ENCODE measurements around the gene NCKAP5.

NCKAP5 gene

DNA sequence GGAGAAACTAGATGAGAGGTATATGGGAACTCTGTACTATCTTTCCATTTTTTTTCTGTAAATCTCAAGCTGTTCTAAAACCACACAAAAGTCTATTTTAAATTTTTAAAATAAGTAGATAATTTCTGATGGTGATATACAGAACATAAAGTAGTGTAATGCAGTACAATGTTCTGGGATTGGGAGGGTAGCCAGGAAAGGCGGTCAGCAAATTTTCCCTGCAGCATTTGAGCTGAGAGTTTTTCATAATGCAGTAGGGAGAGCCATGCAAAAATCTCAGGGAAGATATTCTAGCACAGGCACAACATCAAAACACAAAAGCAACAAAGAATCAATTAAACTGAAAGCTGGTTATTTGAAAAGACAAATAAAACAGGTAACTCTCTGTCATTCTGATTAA is 141.5 kb downstream of the NCKAP5 start:
- H3K4me3 Mint-ChIP-seq: no peak overlapping the region
- no peaks in the 10 kb centered on the region for H3K4me1 Mint-ChIP-seq
- DNase-seq (no peak), ATAC-seq (no peak)
- no peak overlapping the region for H3K27ac Mint-ChIP-seq
- H3K9me3 Mint-ChIP-seq: peaks cover 5% of the 10 kb centered on the region
- H3K27me3 Mint-ChIP-seq: no peaks in the 10 kb centered on the region
- H3K36me3 Mint-ChIP-seq (ENCODE audit: low read depth): no peaks in the 10 kb centered on the region

- Mint-ChIP-seq H3K27ac (no peak overlapping the region), H3K9me3 (peaks cover 5% of the 10 kb centered on the region), H3K36me3 (ENCODE audit: low read depth) (no peaks in the 10 kb centered on the region), H3K4me3 (no peak overlapping the region), H3K27me3 (no peaks in the 10 kb centered on the region), H3K4me1 (no peaks in the 10 kb centered on the region)
- ATAC-seq (no peak), DNase-seq (no peak)
Measured at GRCh38 chr2:133425612-133426011, 142.7 kb downstream of the NCKAP5 start.

DNA sequence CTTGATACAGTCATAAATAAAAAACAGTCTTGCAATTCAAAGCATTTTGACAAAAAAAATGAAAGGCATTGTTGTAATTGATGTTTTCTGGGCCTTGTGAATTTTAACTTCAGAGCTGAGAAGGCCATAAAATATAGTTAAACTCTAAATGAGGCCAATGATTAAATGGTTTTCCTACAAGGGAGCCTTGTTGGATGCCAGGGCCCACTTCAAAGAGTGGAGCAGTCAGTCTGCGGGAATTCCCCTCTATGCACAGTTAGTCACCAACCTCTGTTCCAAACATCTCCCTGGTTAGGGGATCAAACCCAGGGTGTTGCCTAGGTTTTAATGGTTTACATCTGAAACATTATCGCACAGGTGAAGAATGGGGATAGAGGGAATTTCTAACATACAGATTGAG is 143.4 kb downstream of the NCKAP5 start:
- Mint-ChIP-seq H3K27me3 (no peaks in the 10 kb centered on the region), H3K4me3 (no peak overlapping the region), H3K9me3 (peaks cover 5% of the 10 kb centered on the region), H3K4me1 (no peaks in the 10 kb centered on the region), H3K36me3 (ENCODE audit: low read depth) (no peaks in the 10 kb centered on the region), H3K27ac (no peak overlapping the region)
- DNase-seq: no peak
- no peak for ATAC-seq

DNA sequence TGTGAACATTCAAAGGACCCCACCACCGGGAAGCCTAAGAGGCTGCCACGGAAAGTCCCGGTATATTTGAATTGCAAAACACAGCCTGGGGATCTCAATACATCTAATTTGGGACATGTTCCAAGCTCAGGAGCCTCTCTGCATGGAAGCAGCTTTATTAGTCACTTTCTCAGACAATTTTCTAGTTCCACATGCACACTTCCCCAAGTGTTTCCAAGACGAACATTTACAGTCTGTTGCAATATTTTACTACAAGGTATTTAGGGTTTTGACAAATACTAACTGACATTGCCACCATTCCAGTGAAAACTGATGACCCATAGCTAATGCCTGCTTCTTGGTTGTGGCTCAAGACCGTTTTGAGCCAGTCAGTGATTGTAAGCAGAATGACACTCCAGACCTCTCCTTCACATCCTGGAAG is 145.3 kb downstream of the NCKAP5 start:
- no peak for ATAC-seq
- Mint-ChIP-seq H3K27me3 (no peaks in the 10 kb centered on the region), H3K36me3 (ENCODE audit: low read depth) (no peaks in the 10 kb centered on the region), H3K4me1 (no peaks in the 10 kb centered on the region), H3K9me3 (peaks cover 5% of the 10 kb centered on the region), H3K4me3 (no peak overlapping the region), H3K27ac (no peak overlapping the region)
- no peak for DNase-seq

DNA sequence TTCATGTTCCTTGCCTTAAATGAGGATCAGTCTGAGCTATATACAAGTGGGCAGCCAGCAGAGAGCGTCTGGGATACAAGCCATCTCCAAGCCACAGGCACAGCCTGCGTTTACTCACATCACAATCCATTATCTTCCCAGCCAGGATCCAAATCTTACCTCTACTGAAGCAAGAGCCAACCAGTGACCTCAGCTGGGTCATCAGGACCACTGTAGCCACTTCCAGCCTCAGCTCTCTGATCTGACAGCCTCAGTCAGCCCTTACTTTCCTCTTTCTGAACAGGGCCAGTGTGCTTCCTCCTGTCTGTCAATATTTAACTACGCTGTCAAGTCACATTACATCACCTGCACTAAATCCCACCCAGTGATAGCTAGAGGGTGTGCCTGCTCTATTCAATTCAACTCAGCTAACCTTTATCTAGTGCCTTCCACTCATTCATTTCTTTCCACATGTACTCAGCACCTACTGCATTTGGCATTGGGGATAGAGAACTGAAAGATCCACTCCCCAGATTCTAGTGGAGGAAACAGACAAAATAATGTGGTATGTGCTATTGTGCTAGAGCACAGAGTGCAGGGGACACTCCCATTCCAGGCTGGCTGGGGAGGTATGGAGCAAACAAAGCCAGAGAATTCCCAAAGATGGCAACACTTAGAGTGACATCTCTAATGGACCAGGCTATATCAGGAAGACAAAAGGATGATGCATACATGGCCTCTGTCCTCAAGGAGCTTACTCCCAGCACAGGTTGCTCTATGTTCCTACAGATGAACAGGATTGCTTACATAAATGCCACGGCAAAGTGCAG is 146.5 kb downstream of the NCKAP5 start:
- no peak for DNase-seq
- peaks cover 8% of the 10 kb centered on the region for H3K9me3 Mint-ChIP-seq

GRCh38 chr2:133420788-133421187 is 147.5 kb downstream of the NCKAP5 start:
- H3K4me1 Mint-ChIP-seq: no peaks in the 10 kb centered on the region
- H3K9me3 Mint-ChIP-seq: peaks cover 8% of the 10 kb centered on the region
- H3K36me3 Mint-ChIP-seq (ENCODE audit: low read depth): no peaks in the 10 kb centered on the region
- H3K4me3 Mint-ChIP-seq: no peak overlapping the region
- ATAC-seq: no peak
- no peak overlapping the region for H3K27ac Mint-ChIP-seq
- H3K27me3 Mint-ChIP-seq: no peaks in the 10 kb centered on the region
- no peak for DNase-seq

More for the DNA sequence above, 146.5 kb downstream of the NCKAP5 start:
- Mint-ChIP-seq H3K27ac (no peak overlapping the region), H3K27me3 (no peaks in the 10 kb centered on the region), H3K4me1 (no peaks in the 10 kb centered on the region), H3K4me3 (no peak overlapping the region), H3K36me3 (ENCODE audit: low read depth) (no peaks in the 10 kb centered on the region)
- no peak for ATAC-seq

DNA sequence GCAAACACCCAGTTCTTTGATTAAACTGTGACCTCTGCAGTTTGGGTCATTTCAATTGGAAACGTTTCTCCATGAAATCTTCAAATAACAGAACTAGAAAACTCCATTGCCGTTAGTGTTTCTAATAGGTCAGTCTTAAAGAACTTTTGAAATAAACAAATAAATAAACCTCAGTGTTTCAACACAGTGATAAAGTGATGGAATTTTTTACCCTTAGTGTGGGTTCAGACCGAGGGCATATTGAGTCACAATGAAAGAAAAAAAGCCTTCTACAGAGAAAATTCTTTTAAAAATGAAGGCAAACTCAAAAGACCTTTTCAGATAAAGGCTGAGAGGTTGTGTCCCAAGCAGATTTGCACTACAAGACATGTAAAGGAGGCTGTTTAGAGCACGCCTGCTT is 149.6 kb downstream of the NCKAP5 start:
- DNase-seq: no peak
- H3K36me3 Mint-ChIP-seq (ENCODE audit: low read depth): no peaks in the 10 kb centered on the region
- ATAC-seq: no peak
- no peaks in the 10 kb centered on the region for H3K4me1 Mint-ChIP-seq
- H3K27ac Mint-ChIP-seq: no peak overlapping the region
- H3K4me3 Mint-ChIP-seq: no peak overlapping the region
- H3K9me3 Mint-ChIP-seq: peaks cover 3% of the 10 kb centered on the region
- no peaks in the 10 kb centered on the region for H3K27me3 Mint-ChIP-seq

- ATAC-seq (no peak), DNase-seq (no peak)
- Mint-ChIP-seq H3K9me3 (peaks cover 3% of the 10 kb centered on the region), H3K27me3 (no peaks in the 10 kb centered on the region), H3K4me3 (no peak overlapping the region), H3K4me1 (no peaks in the 10 kb centered on the region), H3K27ac (no peak overlapping the region), H3K36me3 (ENCODE audit: low read depth) (no peaks in the 10 kb centered on the region)
Measured at GRCh38 chr2:133418021-133418420, 150.2 kb downstream of the NCKAP5 start.

- H3K27ac Mint-ChIP-seq: no peak overlapping the region
- no peaks in the 10 kb centered on the region for H3K4me1 Mint-ChIP-seq
- H3K9me3 Mint-ChIP-seq: peaks cover 3% of the 10 kb centered on the region
- DNase-seq: no peak
- ATAC-seq: no peak
- H3K27me3 Mint-ChIP-seq: no peaks in the 10 kb centered on the region
- H3K4me3 Mint-ChIP-seq: no peak overlapping the region
- no peaks in the 10 kb centered on the region for H3K36me3 Mint-ChIP-seq (ENCODE audit: low read depth)
Measured at GRCh38 chr2:133417415-133417814, 150.8 kb downstream of the NCKAP5 start.

DNA sequence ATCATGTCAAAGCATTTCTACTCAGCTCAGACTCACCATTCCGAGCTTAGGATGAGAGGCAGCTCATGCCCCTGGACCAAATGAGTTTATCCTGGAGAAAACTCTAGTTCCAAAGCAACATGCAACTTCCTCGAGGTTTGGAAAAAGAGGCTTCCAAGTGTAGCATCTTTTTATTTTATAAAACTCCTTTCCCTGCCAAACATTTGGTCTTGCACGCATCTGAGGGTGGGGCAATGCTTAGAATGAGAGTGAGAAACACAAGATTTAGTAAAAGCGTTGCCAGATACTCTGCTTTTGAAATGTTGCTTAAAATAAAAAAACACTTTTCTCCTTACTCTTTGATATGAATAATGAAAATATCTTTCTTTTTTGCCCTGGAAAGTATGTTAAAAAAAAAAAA is 151.5 kb downstream of the NCKAP5 start:
- H3K27me3 Mint-ChIP-seq: no peaks in the 10 kb centered on the region
- peaks cover 3% of the 10 kb centered on the region for H3K9me3 Mint-ChIP-seq
- H3K27ac Mint-ChIP-seq: no peak overlapping the region
- DNase-seq (no peak), ATAC-seq (no peak)
- H3K36me3 Mint-ChIP-seq (ENCODE audit: low read depth): no peaks in the 10 kb centered on the region
- H3K4me1 Mint-ChIP-seq: no peaks in the 10 kb centered on the region
- no peak overlapping the region for H3K4me3 Mint-ChIP-seq

- no peak overlapping the region for H3K27ac Mint-ChIP-seq
- H3K4me1 Mint-ChIP-seq: no peaks in the 10 kb centered on the region
- H3K27me3 Mint-ChIP-seq: no peaks in the 10 kb centered on the region
- peaks cover 3% of the 10 kb centered on the region for H3K9me3 Mint-ChIP-seq
- H3K36me3 Mint-ChIP-seq (ENCODE audit: low read depth): no peaks in the 10 kb centered on the region
- DNase-seq (no peak), ATAC-seq (no peak)
- no peak overlapping the region for H3K4me3 Mint-ChIP-seq
Measured at GRCh38 chr2:133416146-133416545, 152.1 kb downstream of the NCKAP5 start.

- Mint-ChIP-seq H3K27me3 (no peaks in the 10 kb centered on the region), H3K4me3 (no peak overlapping the region), H3K4me1 (no peaks in the 10 kb centered on the region), H3K27ac (no peak overlapping the region), H3K36me3 (ENCODE audit: low read depth) (no peaks in the 10 kb centered on the region), H3K9me3 (peaks cover 3% of the 10 kb centered on the region)
- ATAC-seq (peak; percentile 10), DNase-seq (no peak)
Measured at GRCh38 chr2:133415210-133415876, 152.9 kb downstream of the NCKAP5 start.

DNA sequence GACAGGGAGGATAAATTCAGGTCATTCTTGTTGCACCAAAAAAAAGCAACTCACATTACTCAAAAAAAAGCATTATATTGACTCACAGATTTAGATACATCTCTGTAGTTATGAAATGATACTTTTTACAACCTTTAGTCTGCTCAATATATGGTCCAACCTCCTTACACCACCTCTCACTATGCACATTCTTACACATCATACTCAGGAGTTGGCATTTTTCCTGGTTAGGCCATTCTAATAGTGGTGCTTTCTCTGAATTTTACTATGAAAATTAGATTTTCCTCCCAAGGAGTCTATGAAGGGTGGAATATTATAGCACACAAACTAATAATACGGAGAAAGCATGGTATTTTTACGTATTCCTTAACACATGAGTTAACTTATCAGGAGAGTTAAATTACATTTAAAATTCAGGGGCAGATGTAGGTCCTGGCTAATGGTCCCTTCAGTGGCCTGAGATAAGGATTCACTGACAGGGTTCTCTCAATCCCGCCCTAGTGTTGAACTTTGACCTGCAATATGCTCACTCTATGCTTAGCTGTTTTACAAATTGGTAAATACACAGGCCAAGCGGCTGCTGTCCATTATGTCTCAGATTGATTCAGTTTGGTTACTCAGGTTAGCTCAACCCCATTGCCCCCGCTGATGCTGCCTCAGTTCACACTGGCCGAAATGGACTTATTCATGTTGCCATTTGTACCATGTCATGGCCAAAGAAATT is 153.6 kb downstream of the NCKAP5 start:
- Mint-ChIP-seq H3K4me3 (no peak overlapping the region), H3K27ac (no peak overlapping the region), H3K4me1 (no peaks in the 10 kb centered on the region), H3K36me3 (ENCODE audit: low read depth) (no peaks in the 10 kb centered on the region), H3K27me3 (no peaks in the 10 kb centered on the region), H3K9me3 (peaks cover 3% of the 10 kb centered on the region)
- no peak for ATAC-seq
- DNase-seq: no peak

- no peak for DNase-seq
- H3K4me1 Mint-ChIP-seq: no peaks in the 10 kb centered on the region
Measured at GRCh38 chr2:133413863-133414262, 154.4 kb downstream of the NCKAP5 start.

DNA sequence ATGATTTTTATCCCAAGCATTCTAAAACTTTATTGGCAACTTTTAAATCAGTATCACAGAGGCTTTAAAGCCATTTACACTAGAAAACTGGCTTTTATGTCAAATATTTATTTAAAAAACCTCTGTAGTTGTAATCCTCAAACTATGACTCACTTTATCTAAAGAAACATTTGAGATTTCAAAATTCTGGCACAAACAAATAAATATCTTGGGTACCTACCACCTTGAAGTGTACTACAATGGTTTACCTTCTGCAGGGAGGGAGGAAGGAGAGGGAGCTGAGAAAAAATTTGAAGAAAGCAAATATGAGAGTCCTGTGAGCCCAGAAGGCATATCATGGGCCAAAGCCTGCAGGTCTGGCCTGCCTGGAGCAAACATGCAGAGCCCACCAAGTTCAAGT is 155.6 kb downstream of the NCKAP5 start:
- ATAC-seq (no peak), DNase-seq (no peak)
- Mint-ChIP-seq H3K27ac (no peak overlapping the region), H3K4me1 (no peaks in the 10 kb centered on the region), H3K4me3 (no peak overlapping the region), H3K27me3 (no peaks in the 10 kb centered on the region), H3K9me3 (peaks cover 3% of the 10 kb centered on the region), H3K36me3 (ENCODE audit: low read depth) (no peaks in the 10 kb centered on the region)

More at GRCh38 chr2:133413863-133414262, 154.4 kb downstream of the NCKAP5 start:
- Mint-ChIP-seq H3K4me3 (no peak overlapping the region), H3K27ac (no peak overlapping the region), H3K27me3 (no peaks in the 10 kb centered on the region), H3K9me3 (peaks cover 3% of the 10 kb centered on the region), H3K36me3 (ENCODE audit: low read depth) (no peaks in the 10 kb centered on the region)
- ATAC-seq: no peak

All from activated naive CD8-positive, alpha-beta T cell treated with anti-CD3 and anti-CD28 coated beads, Interleukin-2, amount 50 U/mL, for 24 hours (primary cell).